Measurements from ENCODE around the gene FAM227B.

DNA sequence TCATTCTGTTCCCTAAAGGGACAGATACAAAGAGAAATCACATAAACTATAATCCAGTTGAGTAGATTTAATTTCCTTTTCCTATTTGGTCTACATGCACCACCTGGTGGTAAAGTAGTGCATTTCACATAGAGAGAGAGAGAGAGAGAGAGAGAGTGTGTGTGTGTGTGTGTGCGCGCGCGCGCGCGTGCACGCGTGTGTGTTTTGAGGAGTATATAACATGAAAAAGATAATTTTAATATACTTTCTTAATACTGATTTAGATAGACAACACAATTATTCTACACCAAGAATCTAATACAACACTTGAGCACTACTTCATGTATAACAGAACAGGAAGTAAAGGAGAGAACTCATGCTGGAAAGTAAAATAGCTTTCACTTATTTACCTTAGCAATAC lies 198.6 kb downstream of the FAM227B start:
- TF ChIP-seq, protein P1, sequence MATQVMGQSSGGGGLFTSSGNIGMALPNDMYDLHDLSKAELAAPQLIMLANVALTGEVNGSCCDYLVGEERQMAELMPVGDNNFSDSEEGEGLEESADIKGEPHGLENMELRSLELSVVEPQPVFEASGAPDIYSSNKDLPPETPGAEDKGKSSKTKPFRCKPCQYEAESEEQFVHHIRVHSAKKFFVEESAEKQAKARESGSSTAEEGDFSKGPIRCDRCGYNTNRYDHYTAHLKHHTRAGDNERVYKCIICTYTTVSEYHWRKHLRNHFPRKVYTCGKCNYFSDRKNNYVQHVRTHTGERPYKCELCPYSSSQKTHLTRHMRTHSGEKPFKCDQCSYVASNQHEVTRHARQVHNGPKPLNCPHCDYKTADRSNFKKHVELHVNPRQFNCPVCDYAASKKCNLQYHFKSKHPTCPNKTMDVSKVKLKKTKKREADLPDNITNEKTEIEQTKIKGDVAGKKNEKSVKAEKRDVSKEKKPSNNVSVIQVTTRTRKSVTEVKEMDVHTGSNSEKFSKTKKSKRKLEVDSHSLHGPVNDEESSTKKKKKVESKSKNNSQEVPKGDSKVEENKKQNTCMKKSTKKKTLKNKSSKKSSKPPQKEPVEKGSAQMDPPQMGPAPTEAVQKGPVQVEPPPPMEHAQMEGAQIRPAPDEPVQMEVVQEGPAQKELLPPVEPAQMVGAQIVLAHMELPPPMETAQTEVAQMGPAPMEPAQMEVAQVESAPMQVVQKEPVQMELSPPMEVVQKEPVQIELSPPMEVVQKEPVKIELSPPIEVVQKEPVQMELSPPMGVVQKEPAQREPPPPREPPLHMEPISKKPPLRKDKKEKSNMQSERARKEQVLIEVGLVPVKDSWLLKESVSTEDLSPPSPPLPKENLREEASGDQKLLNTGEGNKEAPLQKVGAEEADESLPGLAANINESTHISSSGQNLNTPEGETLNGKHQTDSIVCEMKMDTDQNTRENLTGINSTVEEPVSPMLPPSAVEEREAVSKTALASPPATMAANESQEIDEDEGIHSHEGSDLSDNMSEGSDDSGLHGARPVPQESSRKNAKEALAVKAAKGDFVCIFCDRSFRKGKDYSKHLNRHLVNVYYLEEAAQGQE (IDR thresholded peaks at IDR 0.05; ENCODE audit: low read depth), result no peak
- no peak for TF ChIP-seq TAF1 (IDR thresholded peaks at IDR 0.05; ENCODE audit: low read depth)
